ENCODE results near the gene ZNF345.

The ZNF345 gene

DNA sequence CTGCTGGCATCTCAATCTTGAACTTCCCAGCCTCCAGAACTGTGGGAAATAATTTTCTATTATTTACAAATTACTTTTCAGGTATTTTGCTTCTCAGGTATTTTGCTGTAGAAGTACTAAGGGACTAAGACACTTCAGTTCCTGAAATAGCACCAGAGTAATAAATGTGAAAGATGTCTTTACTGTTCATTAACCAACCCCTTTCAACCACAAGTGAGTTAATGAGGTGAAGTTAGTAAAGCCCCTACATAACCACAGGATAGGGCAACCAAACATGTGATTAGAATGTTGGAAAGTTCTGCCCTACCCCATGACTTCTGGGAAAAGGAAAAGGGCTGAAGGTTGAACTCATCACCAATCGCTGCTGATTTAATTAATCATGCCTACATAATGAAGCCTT lies 2.7 kb upstream of the ZNF345 start:
- TF ChIP-seq FOXP2 (optimal IDR thresholded peaks at IDR 0.05; ENCODE audit: borderline replicate concordance, extremely low read depth, extremely low read length, insufficient read depth) (no peak), TAF1 (IDR thresholded peaks at IDR 0.05; ENCODE audit: borderline replicate concordance, insufficient read depth, low read length) (no peak), POLR2AphosphoS5 (IDR thresholded peaks at IDR 0.05; ENCODE audit: low read depth, low read length) (no peak), SIN3A (IDR thresholded peaks at IDR 0.05; ENCODE audit: borderline replicate concordance, insufficient read depth, low read length) (no peak), REST (IDR thresholded peaks at IDR 0.05; ENCODE audit: insufficient read depth in 1 of 2, low read depth in 2 of 2, low read length in 2 of 2) (no peak)

DNA sequence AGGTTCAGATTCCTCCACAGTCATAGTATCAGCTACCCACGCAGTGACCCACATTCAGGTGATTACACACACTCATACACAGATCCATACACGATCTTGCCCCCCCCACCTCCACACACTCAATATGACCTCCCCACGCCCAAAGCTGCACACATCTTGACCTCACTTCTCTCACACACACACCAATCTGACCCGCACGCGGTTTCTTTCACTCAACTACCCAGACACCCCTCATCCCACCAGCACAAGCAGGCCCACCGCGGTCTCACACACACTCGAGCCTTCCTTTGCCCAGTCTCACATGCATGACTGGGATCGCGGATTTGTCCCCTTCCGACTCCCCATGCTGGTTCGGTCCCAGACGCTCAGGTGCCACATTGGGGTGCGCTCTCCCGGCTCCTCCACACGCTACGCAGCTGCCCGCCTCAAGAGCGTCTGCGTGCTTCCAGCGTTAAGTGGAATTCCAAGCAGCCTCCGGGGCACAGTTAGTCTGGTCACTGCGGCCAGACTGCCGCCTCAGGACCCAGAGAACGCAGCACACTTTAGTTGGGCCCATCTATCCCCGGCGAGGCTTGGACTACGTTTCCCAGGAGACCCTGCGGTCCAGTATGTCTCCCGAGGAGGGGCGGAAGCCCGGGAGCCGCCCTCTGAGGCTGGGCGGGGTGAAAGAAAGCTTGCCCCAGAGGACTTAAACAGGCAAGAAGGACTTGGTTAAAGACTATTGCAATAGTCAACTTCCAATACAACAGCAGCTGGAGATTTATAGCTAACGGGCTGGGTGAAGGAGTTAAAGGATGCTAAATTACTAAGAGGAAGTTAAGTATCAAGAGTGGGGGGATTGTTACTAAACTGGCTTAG lies 746 bp upstream of the ZNF345 start:
- TF ChIP-seq POLR2AphosphoS5 (IDR thresholded peaks at IDR 0.05; ENCODE audit: low read depth, low read length) (no peak), REST (IDR thresholded peaks at IDR 0.05; ENCODE audit: insufficient read depth in 1 of 2, low read depth in 2 of 2, low read length in 2 of 2) (no peak), FOXP2 (optimal IDR thresholded peaks at IDR 0.05; ENCODE audit: borderline replicate concordance, extremely low read depth, extremely low read length, insufficient read depth) (no peak), SIN3A (IDR thresholded peaks at IDR 0.05; ENCODE audit: borderline replicate concordance, insufficient read depth, low read length) (no peak), TAF1 (IDR thresholded peaks at IDR 0.05; ENCODE audit: borderline replicate concordance, insufficient read depth, low read length) (no peak)

DNA sequence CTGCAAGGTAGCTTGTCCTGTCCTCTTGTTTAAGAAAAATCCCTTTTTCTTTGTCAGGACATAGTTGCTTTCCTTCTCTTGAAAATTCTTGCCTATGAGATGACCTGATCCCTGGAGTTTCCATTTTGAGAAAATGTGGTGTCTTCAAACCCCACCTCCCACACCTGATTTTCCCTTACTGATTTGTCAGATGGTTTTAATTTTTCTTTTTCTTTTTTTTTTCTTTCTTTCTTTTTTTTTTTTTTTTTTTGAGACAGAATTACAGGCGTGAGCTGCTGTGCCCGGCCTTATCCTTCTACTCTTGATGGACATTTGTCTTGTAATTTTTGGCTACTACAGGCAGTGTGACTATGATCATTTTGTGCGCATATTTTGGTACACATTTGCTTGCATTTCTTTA lies 1.2 kb downstream of the ZNF345 start:
- TF ChIP-seq POLR2AphosphoS5 (IDR thresholded peaks at IDR 0.05; ENCODE audit: low read depth, low read length) (no peak), SIN3A (IDR thresholded peaks at IDR 0.05; ENCODE audit: borderline replicate concordance, insufficient read depth, low read length) (no peak), REST (IDR thresholded peaks at IDR 0.05; ENCODE audit: insufficient read depth in 1 of 2, low read depth in 2 of 2, low read length in 2 of 2) (no peak), TAF1 (IDR thresholded peaks at IDR 0.05; ENCODE audit: borderline replicate concordance, insufficient read depth, low read length) (no peak), FOXP2 (optimal IDR thresholded peaks at IDR 0.05; ENCODE audit: borderline replicate concordance, extremely low read depth, extremely low read length, insufficient read depth) (no peak)

- no peak for TF ChIP-seq POLR2AphosphoS5 (IDR thresholded peaks at IDR 0.05; ENCODE audit: low read depth, low read length)
- TF ChIP-seq SIN3A (IDR thresholded peaks at IDR 0.05; ENCODE audit: borderline replicate concordance, insufficient read depth, low read length) = no peak
- TF ChIP-seq TAF1 (IDR thresholded peaks at IDR 0.05; ENCODE audit: borderline replicate concordance, insufficient read depth, low read length) = no peak
- no peak for TF ChIP-seq REST (IDR thresholded peaks at IDR 0.05; ENCODE audit: insufficient read depth in 1 of 2, low read depth in 2 of 2, low read length in 2 of 2)
- no peak for TF ChIP-seq FOXP2 (optimal IDR thresholded peaks at IDR 0.05; ENCODE audit: borderline replicate concordance, extremely low read depth, extremely low read length, insufficient read depth)
Measured at GRCh38 chr19:36876993-36877938, 26.6 kb downstream of the ZNF345 start.

All from PFSK-1 (cell line).